ENCODE data around the gene AHNAK.
A peak's percentile ranks its signal among the peaks of the same experiment; 100 is the strongest.
"Not testable (repeated sequence)": the region's sequence is repeated elsewhere in the genome, so short reads cannot be mapped to it uniquely, and the experiment has no call there.

Gene AHNAK, protein sequence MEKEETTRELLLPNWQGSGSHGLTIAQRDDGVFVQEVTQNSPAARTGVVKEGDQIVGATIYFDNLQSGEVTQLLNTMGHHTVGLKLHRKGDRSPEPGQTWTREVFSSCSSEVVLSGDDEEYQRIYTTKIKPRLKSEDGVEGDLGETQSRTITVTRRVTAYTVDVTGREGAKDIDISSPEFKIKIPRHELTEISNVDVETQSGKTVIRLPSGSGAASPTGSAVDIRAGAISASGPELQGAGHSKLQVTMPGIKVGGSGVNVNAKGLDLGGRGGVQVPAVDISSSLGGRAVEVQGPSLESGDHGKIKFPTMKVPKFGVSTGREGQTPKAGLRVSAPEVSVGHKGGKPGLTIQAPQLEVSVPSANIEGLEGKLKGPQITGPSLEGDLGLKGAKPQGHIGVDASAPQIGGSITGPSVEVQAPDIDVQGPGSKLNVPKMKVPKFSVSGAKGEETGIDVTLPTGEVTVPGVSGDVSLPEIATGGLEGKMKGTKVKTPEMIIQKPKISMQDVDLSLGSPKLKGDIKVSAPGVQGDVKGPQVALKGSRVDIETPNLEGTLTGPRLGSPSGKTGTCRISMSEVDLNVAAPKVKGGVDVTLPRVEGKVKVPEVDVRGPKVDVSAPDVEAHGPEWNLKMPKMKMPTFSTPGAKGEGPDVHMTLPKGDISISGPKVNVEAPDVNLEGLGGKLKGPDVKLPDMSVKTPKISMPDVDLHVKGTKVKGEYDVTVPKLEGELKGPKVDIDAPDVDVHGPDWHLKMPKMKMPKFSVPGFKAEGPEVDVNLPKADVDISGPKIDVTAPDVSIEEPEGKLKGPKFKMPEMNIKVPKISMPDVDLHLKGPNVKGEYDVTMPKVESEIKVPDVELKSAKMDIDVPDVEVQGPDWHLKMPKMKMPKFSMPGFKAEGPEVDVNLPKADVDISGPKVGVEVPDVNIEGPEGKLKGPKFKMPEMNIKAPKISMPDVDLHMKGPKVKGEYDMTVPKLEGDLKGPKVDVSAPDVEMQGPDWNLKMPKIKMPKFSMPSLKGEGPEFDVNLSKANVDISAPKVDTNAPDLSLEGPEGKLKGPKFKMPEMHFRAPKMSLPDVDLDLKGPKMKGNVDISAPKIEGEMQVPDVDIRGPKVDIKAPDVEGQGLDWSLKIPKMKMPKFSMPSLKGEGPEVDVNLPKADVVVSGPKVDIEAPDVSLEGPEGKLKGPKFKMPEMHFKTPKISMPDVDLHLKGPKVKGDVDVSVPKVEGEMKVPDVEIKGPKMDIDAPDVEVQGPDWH (N-terminal part only)

DNA sequence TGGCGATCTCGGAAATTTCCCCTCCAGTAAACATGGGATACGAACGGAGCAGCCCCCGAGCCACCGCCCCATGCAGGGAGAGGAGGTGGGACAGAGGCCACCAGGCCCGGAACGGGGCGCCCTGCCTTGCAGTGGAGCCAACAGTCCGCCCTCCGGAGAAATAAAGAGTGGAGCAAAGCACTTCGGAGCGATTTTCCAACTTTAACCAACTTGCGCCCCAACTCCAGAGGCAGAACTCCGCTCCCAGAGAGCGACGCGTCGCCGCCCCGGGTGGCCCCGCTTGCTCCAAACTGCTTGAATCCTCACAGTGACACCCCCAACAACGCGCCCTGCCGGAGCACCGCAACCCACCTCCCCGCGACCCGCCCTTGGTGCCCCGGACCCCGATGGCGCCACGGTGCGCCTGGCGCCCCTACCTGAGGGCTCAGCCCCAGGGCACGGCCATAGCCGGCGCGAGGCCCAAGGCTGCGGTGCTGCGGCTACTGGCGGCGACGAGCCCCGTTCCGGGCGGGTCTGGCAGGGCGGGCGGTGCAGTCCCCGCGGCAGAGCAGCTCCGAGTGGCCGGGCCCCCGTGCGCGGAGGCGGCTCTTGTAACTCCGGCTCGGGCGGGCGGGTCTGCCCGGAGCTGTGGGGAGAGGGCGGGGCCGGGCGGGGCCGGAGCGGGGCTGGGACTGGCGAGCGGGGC is at the start of gene AHNAK:
Gene AHNAK, minus strand, starts transcription at position 563 of the 685 bp plus-strand sequence. CDS start 10,708 bp downstream, outside the sequence.
- DNase-seq = no peak

DNA sequence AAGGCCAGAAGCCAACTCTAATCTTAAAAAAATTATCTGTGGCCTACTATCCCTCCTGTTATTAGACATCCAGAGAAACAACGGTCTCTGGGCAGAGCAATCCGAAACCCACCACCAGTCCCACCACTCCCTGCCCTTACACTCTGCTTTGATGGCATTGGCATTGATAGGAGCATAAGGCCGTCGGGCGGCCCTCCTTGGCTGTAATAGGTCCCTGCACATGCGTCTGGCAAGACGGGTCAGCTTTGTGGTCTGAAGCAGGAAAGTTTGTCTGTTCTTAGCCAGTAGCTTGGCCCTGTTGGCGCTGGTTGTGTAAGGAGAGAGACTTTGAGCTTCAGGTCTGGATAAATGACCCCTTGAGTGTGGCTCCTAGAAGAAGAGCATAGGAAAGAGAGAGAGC is 48.5 kb upstream of the AHNAK start:
- no peak for DNase-seq

DNA sequence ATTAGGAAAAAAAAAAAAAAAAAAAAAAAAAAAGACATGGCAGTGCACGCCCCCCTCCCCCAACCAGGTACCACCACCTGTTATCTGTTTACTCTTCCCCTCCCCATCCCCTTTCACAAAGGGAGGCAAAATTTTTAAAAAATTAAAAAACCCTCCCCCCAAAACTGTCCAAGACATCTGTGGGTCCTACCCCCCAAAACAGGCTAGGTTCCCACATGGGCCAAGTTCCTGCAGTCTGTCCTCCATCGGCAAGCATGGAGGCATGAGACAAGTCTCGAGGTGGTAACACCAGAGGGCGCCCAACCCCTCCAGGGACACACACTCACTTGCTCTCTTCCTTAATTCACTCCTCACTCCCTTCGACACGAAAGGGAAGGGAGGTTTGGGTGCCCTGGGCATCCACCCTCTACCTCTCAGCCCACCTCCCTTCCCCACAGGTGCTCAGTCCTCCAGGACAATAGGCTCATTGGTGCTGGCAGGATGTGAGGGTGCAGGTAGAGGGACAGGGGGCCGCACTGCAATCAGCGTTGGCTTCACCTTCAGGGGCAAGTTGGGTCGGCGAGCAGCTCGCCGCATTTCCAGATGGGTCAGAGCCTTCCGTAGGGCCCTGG is 46.9 kb upstream of the AHNAK start:
- DNase-seq = peak; percentile 82 to 87

DNA sequence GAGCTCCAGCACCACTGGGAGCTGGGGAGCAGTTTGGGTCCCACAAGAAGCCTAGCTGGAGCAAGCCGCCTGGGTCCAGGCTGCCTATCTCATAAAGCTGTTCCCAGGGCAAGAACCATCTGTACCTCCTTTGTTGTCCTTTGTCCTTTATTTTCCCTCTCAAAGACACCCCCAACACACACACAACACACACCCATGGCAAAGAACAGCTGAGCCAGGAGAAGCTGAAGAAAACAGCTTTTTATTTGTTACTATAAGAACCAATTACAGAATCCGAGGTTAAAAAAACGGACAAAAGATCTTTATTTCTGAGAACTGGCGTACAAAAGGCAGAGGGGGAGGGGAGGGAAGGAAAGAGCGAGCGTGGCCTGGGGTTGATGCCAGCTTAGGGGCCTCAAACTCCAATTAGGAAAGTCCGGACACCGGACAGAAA is 46.4 kb upstream of the AHNAK start:
- DNase-seq = no peak

DNA sequence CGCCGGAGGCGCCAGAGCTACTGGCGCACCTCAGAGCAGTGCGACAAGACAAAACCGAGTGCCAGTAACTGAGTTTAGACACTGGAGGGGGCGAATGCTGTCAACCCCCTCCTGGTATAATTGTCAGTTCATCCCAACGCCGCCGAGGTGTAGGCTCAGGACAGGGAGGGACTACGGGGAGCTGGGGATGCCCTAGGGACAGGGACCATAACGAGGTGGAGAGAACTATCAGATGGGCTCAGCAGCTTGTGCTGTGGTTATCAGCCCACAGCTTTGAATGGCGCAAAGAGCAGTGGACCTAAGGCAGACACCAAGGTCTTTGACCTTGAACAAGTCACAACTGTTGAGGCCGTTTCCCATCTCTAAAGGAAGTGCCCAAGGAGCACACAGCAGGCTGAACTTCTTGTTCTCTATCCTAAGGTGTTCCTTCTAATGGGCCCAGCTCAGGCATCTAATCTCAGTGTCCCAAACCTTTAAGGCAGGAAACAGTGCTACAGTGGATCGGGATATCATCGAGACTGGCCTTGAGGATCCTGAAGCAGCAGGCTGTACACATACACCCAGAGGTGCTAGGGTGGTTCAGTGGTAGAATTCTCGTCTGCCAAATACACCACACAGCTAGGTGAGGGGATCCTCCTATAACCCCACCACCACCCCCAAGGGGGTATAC is 45.7 kb upstream of the AHNAK start:
- no peak for DNase-seq

DNA sequence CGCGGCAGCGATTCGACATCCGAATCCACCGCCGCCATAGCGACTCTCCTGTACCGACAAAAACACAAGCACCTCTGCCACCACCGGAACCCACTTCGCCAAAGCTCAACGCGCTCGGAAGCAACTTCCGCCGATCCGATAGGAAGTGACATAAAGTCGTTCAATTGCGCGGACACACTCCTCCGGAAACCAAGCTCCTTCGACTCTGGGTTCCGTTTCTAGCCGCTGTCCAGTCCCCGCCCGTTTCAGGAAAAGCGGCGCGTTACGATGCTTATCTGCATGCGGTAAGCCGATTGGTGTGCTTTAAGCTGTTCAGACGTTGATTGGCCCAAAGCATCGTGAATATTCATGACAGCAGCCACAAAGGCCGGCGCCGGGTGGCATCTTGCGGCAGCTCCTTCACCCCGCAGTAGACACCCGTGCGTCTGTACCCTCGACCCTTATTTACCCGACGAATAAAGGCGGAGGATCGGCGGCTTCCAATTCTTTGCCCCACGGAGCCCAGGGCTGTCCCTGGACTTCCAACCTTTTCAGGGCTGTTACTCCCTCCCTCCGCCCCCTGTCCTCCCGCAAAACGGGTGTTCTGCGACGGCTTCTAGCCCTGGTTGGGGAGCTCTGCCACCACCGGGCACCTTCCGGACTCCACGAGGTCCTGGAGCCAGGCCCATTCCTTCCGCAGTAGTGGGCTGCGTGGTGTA is 45.0 kb upstream of the AHNAK start, which contains the start of gene TUT1:
Gene TUT1, minus strand, starts transcription at position 76 of the 698 bp plus-strand sequence. Its CDS starts 38 bp downstream, at position 38.
- peak; percentile 98 for DNase-seq

DNA sequence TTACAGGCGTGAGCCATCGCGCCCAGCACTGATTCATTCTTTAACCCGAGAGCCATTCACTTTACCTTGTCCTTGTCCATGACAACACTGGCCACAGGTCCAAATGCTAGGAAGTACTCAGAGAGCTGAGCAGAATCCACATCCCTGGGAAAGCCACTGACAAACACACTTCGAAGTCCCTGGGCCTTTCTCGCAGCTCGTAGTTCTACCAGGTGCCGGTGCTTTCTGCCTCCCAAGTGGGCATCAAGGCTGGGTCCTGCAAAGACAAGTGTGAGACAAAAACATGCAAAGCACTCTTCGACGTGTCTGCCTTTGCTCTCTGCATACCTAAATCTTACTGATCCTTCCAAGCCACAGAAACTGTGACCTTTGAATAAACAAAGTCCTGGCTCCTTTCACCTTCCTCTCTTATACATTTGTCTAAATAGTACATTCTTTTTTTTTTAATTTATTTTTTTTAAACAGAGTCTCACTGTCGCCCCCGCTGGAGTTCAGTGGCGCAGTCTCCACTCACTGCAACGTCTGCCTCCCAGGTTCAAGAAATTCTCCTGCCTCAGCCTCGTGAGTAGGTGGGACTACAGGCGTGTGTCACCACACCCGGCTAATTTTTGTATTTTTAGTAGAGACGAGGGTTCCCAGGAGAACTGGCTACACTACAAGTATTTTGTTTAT is 42.5 kb upstream of the AHNAK start:
- peak in 1 of 2 experiments; percentile 20 for DNase-seq

DNA sequence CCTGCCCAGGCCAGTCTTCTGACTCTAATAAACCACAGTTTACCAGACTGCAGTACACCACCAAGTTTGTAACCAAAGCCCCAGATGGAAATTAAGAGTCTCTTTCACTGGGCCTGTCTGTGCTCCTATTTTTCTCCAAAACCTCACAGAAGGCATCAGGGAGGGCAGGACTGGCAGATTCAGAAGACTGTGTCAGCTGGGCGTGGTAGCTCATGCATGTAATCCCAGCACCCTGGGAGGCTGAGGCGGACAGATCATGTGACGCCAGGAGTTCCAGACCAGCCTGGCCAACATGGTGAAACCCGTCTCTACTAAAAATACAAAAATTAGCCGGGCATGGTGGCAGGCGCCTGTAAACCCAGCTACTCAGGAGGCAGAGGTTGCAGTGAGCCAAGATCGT is 38.8 kb upstream of the AHNAK start:
- DNase-seq = not testable (repeated sequence)

DNA sequence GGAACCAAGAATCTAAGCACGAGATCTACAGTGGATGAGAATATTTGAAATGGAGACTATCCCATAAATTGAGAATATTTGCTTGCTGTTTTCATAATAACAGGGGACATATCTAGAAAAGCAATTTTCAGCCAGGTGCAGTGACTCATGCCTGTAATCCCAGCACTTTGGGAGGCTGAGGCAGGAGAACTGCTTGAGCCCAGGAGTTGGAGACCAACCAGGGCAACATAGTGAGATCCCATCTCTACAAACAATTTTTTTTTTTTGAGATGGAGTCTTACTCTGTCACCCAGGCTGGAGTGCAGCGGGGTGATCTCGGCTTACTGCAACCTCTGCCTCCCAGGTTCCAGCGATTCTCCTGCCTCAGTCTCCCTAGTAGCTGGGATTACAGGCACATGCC is 35.1 kb upstream of the AHNAK start:
- DNase-seq = not testable (repeated sequence)

DNA sequence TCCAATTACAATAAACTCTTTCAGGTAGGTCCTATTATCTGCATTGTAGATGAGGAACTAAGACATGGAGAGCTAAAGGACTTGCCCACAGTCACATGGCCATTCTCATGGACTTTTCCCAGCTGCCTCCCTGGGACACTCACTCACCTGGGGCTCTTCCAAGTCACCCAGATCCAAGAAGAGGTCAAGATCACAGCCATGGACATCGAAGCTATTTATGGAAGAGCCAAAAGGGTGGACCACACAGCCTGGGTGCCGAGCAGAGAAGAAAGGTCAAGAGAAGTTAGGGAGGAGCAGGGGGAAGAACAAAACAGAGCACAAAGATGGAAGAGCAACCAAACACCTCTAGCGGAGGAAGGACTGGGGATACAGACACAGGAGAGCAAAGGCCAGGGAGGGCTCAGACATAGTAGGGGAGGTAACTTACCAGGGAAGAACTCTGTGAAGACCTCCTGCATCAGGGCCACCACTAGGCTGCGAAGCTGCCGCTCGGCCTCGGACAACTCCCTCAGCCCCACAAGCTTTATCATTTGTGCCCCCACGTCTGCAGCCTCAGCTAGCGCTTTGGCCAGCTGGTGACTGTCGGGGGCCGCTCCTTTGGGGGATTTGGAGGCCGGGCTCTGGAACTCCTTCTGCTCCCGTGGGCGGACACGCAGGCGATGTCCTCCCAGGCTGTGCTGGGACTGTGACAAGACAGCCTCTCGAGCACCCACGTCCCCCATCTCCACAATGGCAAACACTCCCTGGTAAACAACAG is 34.5 kb upstream of the AHNAK start:
- no peak for DNase-seq

DNA sequence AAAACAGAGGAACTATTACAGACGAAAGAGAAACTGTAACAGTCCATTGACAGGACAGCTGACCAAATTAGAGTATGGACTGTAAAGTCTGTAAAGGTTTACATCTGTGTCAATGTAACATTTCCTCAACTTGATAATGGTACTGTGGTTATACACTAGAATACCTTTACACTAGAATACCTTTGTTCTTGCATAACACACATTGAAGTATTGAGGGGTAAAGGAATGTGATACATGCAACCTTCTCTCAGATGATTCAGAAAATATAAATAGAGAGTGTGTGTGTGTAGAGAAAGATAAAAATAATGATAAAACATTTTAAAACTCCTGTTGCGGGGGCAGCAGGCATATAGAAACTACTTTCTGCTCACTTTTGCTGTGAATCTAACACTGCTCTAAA is 32.6 kb upstream of the AHNAK start:
- DNase-seq = no peak

DNA sequence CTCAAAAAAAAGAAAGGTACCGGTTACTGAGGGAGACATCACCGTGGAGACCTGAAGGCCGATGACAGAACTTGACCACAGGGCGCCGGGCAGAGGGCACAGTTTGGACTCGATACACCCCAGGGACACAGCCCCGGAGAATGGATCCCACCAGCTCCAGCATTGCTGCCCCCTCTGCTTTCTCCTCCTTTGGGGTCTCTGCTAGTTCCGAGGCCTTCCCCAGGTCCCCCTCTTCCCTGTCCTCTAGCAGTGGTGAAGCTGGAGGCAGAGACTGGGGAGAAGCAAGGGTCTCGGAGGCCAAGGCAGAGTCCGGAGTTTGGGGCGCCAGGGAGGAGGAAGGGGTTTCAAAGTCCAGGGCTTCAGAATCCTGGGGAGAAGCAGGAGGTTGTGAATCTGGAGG is 31.9 kb upstream of the AHNAK start:
- DNase-seq = no peak

DNA sequence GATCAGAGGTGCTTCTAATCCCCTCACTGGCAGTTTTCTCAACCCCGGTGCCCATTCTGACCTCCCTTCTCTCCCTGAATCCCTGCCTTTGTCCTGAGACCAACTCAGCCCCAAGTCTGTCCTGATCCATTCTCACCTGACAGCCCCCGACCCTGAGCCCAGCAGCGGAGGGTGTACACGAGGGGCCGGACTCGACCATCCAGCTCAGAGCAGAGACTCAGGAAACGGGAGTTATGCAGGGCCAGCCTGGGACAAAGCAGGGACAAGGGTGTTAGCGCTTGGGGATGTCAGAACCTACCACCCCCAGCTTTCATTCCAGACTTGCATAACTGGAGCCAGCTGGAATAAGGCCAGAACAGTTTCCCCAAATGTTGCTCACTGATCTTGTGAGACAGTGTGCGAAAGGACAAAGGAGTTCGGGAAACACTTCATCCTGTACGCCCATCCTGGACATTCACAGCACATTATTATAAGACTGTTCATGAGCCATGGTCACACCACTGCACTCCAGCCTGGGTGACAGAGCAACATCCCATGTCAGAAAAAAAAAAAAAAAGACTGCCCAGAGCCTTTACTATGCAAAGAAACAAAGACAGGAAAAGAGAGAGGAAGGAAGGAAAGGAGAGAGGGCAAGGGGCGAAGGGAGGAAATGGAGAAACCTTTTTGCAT is 30.6 kb upstream of the AHNAK start:
- no peak for DNase-seq

DNA sequence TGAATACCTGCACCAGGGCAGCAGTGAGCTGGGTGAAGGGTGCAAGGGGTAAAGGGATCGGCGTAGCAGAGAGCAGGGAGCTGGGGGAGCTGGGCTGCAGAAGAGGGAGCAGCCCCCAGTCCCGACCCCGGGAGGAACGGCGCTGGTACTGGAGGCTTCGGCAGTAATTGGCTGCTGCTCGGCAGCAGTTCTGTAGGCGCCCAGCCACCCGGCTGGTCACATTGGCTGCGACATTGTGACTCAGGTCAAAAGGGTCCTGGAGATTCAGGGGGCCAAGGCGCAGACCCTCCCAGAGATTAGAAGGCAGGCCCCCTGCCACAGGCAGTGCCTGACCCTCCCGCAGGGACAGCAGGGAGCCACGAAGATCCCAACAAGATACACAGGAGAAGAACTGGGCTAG is 29.2 kb upstream of the AHNAK start:
- DNase-seq = no peak

DNA sequence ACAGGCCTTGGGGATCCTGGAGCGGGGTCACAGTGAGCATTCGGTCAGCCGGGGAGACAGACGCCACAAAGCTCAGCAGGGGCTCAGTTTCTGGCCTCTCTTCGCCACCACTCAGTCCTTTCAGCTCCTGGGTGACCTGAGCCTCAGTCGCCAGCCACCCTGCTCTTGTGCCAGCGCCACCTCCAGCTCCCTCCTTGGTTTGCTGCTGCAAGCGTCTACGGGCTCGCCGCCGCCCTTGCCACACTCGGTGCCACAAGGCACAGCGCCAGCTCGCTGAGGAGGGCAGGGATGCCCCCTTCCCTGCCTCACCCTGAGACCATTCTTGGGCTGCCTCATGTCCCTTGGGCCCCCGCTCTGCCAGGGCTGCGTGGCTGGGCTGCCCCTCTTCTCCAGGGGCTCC is 28.6 kb upstream of the AHNAK start:
- DNase-seq = no peak

DNA sequence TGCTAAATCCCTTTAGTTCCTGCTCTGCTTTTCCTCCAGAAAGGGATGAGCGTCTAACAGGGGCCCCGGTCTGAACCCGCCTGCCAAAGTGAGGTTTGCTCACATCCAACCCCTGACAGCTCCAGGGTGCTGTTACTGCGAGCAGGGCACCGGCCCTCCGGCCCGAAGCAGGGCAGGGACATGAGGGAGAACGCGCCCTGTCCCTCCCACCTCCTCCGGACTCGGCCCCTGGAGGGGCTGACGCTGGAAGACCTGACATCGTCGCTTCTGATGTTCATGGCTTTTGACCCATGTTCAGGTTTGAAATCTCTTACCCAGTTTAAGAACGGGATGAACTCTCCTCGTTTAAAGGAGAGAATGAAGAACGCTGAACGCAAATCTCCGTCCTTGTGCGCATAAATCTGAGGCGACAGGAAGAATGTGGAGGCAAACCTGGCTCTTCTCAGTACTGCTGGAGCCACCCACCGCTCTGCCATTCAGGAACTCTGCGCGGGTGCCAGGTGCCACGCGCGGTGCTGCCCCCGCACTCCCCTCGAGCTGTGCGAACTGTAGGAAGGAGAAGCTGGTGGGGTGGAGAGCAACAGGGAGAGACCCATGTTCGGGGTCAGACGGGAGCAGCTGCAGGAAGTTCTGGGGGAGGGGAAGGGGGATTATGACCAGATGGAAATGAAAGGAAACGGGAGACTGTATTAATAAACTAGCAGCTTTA is 27.9 kb upstream of the AHNAK start:
- DNase-seq = no peak

DNA sequence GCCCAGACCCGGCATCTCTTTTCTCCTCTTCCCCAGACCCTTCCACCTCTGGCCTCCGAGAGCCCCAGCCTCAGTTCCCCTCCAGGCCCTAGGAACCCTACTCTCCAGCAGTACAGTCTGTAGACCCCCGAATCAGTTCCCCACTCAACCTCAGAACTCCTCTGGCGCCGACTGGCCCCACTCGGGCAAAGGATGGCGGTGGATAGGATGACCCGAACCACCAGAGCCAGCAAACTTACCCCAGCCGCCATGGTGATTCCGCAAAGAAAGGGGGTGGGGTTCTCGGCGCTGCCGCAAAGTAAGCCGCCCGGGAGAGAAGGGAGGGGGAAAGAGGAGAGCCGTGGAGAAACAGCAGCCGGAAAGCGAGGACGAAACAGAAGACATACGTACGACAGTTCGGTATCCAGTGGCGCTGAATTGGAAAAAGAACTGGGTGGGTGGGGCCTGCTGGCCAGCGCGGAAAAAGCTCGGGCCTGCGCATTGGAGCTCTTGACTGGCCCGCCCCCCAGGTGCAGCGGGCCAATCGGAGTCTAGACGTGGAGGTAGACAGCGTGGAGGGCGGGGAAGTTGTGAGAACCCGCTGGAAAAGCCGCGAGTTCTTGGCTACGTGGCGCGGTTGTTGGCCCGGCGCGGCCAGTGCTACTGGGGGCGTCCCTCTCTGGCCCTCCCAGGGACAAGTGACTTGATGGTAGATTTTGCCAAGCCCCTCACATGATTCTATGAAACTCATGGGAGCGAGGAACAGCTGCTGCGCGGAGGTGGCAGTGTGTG is 27.2 kb upstream of the AHNAK start, which contains the start of gene EEF1G:
Gene EEF1G, minus strand, starts transcription at position 300 of the 771 bp plus-strand sequence. Its CDS starts 49 bp downstream, at position 251.
- DNase-seq = peak; percentile 99
